COR-L47 (cell line): ENCODE measurements around the gene FOXP1.

ENCODE experiments used
- DNase-seq: peaks from one replicate; lab custom pipeline; 2025; lab: John Stamatoyannopoulos, UW

FOXP1 gene

GRCh38 chr3:71264840-71265239, 318.7 kb downstream of the FOXP1 start:
- no peak for DNase-seq

GRCh38 chr3:71262364-71263265, 320.9 kb downstream of the FOXP1 start:
- DNase-seq: no peak

GRCh38 chr3:71260782-71261181, 322.7 kb downstream of the FOXP1 start:
- no peak for DNase-seq

GRCh38 chr3:71258526-71258925, 325.0 kb downstream of the FOXP1 start:
- DNase-seq: no peak

GRCh38 chr3:71258116-71258515, 325.4 kb downstream of the FOXP1 start:
- no peak for DNase-seq

GRCh38 chr3:71255498-71255897, 328.0 kb downstream of the FOXP1 start:
- no peak for DNase-seq

- DNase-seq: no peak
Measured at GRCh38 chr3:71254281-71255057, 329.1 kb downstream of the FOXP1 start.

- DNase-seq: no peak
Measured at GRCh38 chr3:71253169-71253568, 330.4 kb downstream of the FOXP1 start.

GRCh38 chr3:71252466-71252865, 331.1 kb downstream of the FOXP1 start:
- no peak for DNase-seq

GRCh38 chr3:71251156-71251775, 332.3 kb downstream of the FOXP1 start:
- no peak for DNase-seq

GRCh38 chr3:71250026-71250425, 333.5 kb downstream of the FOXP1 start:
- no peak for DNase-seq

GRCh38 chr3:71247958-71248335, 335.6 kb downstream of the FOXP1 start:
- no peak for DNase-seq

- no peak for DNase-seq
Measured at GRCh38 chr3:71247221-71247957, 336.1 kb downstream of the FOXP1 start.

- DNase-seq: no peak
Measured at GRCh38 chr3:71245971-71246880, 337.3 kb downstream of the FOXP1 start.

- no peak for DNase-seq
Measured at GRCh38 chr3:71244826-71245488, 338.6 kb downstream of the FOXP1 start.

GRCh38 chr3:71244153-71244825, 339.2 kb downstream of the FOXP1 start:
- no peak for DNase-seq

GRCh38 chr3:71243229-71243628, 340.3 kb downstream of the FOXP1 start:
- DNase-seq: no peak

- no peak for DNase-seq
Measured at GRCh38 chr3:71241981-71242560, 341.5 kb downstream of the FOXP1 start.

GRCh38 chr3:71241246-71241901, 342.2 kb downstream of the FOXP1 start:
- DNase-seq: no peak
